Measurements from ENCODE around the gene REEP3.

The REEP3 gene

GRCh38 chr10:63506554-63506953 lies 14.6 kb upstream of the REEP3 start:
- DNase-seq, result no peak

GRCh38 chr10:63515002-63515763 lies 6.0 kb upstream of the REEP3 start:
- peak; percentile 71 for DNase-seq

- no peak for DNase-seq
These were observed 5.0 kb upstream of the REEP3 start for GRCh38 chr10:63516207-63516606.

GRCh38 chr10:63518690-63519288 lies 2.4 kb upstream of the REEP3 start:
- DNase-seq, result no peak

- DNase-seq, result peak; percentile 82
These were observed 445 bp downstream of the REEP3 start for GRCh38 chr10:63521416-63522276.

GRCh38 chr10:63522277-63522687 lies 1.1 kb downstream of the REEP3 start:
- DNase-seq, result no peak

- DNase-seq, result no peak
These were observed 1.8 kb downstream of the REEP3 start for GRCh38 chr10:63522995-63523394.

- DNase-seq, result no peak
These were observed 3.8 kb downstream of the REEP3 start for GRCh38 chr10:63525021-63525420.

GRCh38 chr10:63527401-63527800 lies 6.2 kb downstream of the REEP3 start:
- no peak for DNase-seq

- DNase-seq, result no peak
These were observed 7.0 kb downstream of the REEP3 start for GRCh38 chr10:63528084-63528744.

GRCh38 chr10:63530409-63530808 lies 9.2 kb downstream of the REEP3 start:
- DNase-seq, result no peak

GRCh38 chr10:63534723-63535122 lies 13.5 kb downstream of the REEP3 start:
- DNase-seq, result no peak

- no peak for DNase-seq
These were observed 15.5 kb downstream of the REEP3 start for GRCh38 chr10:63536698-63537097.

- no peak for DNase-seq
These were observed 16.3 kb downstream of the REEP3 start for GRCh38 chr10:63537536-63537935.

GRCh38 chr10:63539377-63539776 lies 18.2 kb downstream of the REEP3 start:
- DNase-seq, result no peak

- no peak for DNase-seq
These were observed 18.8 kb downstream of the REEP3 start for GRCh38 chr10:63539994-63540393.

GRCh38 chr10:63542835-63543575 lies 21.8 kb downstream of the REEP3 start:
- peak; percentile 32 for DNase-seq

- DNase-seq, result no peak
These were observed 22.4 kb downstream of the REEP3 start for GRCh38 chr10:63543576-63543962.

GRCh38 chr10:63544418-63544817 lies 23.2 kb downstream of the REEP3 start:
- DNase-seq, result no peak

- peak; percentile 51 for DNase-seq
These were observed 26.6 kb downstream of the REEP3 start for GRCh38 chr10:63547628-63548360.

GRCh38 chr10:63548860-63549259 lies 27.7 kb downstream of the REEP3 start:
- no peak for DNase-seq

Data from fibroblast of skin of abdomen (primary cell).